HL-60/S4 treated with retinoic acid at 250 ng/mL for 4 days and 3 days (cell line): ENCODE measurements around the gene MS4A4E.
"Not testable (repeated sequence)": the region's sequence is repeated elsewhere in the genome, so short reads cannot be mapped to it uniquely, and the experiment has no call there.

Experiments
- in situ Hi-C: fragments of 300-500 bp; cut with MboI; formaldehyde crosslinking; loops from 2 replicates; pipeline ENCODE4 v1.7.0; 2022; ENCODE audit warnings: low sequenced_read_pairs

Gene MS4A4E

GRCh38 chr11:60242740-60243239 is at the start of gene MS4A4E:
Gene MS4A4E (minus strand): TSS chr11:60243137. CDS start chr11:60230055, 13,082 bp downstream.
- in situ Hi-C loops: no loop called here

GRCh38 chr11:60292145-60292544 is 49.2 kb upstream of the MS4A4E start:
- in situ Hi-C loops: no loop called here

DNA sequence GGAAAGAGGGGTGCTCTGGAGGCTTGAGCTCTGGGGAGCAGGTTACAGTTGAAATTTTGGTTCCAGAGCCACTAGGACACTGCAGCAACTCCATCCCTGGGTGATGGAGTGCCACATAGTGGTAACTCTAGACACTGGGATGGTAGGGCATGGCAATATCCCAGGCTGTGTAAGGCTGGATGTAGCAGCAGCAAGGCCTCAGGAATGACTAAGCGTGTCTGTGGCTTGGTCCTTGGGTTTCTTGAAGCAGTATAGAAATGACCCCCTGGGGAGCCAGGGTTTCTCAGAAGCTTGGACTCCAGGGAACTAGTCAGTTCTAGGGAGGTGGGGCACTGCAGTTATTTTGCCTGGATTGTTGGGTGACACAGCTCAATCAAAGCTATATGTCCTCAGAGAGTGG is 45.6 kb upstream of the MS4A4E start:
- in situ Hi-C loops: no loop called here

DNA sequence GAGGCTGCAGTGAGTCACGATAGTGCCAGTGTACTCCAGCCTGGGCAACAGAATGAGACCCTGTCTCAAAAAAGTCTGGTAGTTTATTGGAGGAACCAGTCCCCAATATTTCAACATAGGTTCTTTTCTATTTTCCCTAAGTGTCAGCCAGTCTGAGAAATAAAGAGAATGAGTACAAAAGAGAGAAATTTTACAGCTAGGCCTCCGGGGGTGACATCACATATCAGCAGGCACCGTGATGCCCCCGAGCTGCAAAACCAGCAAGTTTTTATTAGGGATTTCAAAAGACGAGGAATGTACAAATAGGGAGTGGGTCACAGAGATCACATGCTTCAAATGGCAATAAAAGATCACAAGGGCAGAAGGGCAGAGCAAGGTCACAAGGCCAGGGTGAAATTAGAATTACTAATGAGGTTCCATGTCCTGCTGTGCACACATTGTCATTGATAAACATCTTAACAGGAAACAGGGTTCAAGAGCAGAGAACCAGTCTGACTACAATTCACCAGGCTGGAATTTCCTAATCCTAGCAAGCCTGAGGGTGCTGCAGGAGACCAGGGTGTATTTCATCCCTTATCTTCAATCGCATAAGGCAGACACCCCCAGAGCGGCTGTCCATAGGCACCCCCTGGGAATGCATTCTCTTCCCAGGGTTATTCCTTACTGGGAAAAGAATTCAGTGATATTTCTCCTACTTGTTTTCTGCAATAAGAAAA is 42.6 kb upstream of the MS4A4E start:
- in situ Hi-C loops: not testable (repeated sequence)

DNA sequence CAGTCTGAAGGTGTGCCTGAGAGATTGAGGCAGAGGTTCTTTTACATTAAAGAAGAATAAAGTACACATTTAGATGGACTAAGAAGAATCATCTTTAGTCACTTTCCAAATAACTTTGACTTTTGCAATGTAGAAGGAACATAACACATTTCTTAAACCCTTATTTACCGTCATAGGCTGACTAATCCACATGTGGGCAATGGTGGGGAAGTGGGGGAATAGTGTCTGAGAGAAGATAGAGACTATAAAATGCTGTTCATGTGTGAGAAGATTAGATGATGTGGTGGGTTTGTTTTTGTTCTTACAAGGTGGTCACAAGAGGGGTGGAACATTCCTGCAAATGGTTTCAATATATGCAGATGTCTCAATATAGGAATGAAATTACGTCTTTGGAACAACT is 39.3 kb upstream of the MS4A4E start:
- in situ Hi-C loops: no loop called here

GRCh38 chr11:60281485-60281884 is 38.5 kb upstream of the MS4A4E start:
- in situ Hi-C loops: no loop called here

DNA sequence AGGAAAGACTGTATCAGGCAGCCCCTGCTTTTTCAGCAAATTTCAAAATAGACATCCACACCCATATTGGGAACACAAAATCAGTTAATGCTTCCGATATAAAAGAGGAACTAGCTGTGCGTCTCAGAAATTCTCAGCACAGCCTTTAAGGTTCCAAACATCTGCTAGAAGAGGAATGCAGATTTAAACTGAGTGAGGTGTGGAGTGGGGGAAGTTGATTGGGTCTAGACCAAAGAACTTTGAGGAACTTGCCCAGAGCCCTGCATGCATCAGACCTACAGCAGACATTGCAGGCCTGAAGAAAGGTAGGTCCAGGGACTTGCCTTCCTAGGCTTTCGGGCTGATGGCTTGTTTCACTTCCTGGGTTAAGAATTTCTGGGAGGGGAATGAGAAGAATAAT is 37.5 kb upstream of the MS4A4E start, which contains the start of gene MS4A4A:
Gene MS4A4A, plus strand, starts transcription at position 255 of the 400 bp plus-strand sequence. Its CDS starts 10 bp downstream, at position 265.
- in situ Hi-C loops: no loop called here

DNA sequence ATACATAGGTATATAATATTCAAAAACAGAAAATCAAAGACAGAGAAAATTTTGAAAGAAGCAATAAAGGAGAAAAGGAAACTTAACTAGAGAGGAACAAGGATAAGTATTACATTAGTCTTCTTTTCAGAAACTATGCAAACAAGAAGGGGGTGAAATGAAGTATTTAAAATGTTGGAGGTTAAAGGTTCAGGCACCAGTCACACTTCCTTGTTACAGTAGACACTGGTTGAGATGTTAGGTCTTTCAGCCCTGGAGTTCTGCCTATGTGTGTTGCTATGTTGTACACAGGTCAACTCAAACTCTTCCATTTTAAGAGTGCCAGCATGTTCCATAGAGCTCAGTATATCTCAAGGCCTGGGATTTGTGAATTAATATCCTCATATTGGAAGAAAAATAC is 31.5 kb upstream of the MS4A4E start:
- in situ Hi-C loops: loop anchor here (25.0 kb wide), 1 partner anchor 338 kb away; no protein-coding TSS in a partner anchor

DNA sequence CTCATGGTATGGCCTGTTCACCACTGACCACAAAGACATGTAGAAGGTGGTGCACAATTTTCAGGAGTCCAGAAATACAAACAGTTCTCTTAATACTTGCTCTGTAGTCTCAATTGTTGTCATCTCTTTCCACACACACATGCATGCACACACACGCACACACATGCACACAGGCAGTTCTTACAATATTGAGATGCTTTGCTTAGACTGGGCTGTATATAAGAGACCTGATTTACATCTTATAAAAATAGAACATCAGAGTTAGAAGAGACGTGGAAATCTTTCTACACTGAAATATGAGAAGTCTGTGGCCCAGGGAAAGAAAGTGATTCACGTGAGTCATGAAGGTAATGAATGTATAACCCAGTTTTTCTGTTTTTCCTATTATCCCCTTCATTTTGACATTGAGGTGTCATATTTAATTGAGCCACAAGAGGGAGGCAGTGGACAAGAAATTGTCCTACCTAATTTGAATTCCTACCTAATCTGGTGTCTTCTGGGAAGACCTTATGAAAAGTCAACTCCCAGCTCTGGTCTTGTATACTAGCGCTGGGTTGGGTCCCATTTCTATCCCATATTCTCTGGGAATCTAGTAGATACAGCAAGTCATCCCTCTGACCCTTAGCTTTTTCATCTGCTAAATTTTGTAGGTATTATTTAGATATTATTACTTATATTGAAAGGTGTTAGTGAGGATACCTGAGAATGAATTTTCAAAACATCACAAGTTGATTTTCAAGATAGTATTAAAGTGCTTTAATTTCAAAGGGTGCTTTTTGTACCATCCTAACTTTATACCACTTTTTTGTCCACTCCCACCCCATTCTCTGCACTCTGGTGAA is 22.7 kb upstream of the MS4A4E start:
- in situ Hi-C loops: loop anchor here (25.0 kb wide), 1 partner anchor 347 kb away; no protein-coding TSS in a partner anchor

GRCh38 chr11:60264644-60265043 is 21.7 kb upstream of the MS4A4E start:
- in situ Hi-C loops: loop anchor here (25.0 kb wide), 1 partner anchor 348 kb away; no protein-coding TSS in a partner anchor

DNA sequence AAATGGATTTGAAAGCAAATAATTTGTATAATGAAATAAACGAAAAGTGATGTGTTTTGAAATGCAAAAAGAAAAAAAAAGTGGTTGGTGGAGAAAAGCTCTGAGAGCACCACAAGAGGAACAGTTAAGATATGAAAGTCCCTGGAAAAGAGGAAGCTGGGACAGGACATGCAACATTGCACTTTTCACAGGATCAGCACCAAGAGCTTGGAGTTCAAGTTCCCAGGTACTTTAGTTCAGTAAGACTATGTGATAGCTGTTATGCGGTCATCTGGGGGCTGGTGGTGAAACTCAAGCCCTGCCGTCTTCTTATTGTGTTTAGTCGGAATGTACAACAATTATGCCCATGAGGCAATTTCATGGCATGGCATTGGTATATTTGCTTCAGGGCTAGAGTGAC is 20.5 kb upstream of the MS4A4E start:
- in situ Hi-C loops: loop anchor here (25.0 kb wide), 1 partner anchor 349 kb away; no protein-coding TSS in a partner anchor

DNA sequence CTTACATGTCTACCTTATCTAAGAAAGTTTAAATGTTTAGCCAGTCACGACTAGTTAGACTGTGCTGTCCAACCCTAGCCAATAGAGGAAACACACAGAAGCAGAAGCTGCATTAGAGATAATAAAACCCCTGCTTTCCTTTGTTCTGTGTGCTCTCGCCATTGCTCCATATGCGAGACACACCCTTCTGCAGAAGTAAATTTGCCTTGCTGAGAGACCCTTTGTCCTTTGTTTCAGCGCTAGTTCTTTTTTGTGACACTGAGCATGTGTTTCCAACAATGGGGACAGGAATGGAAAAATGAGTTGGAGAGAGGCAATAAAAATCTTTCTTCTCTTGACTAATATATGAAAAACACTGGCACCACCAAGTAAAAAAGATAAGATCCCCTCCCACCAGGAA is 18.1 kb upstream of the MS4A4E start:
- in situ Hi-C loops: loop anchor here (25.0 kb wide), 1 partner anchor 351 kb away; no protein-coding TSS in a partner anchor

GRCh38 chr11:60257956-60258722 is 15.2 kb upstream of the MS4A4E start:
- in situ Hi-C loops: loop anchor here (25.0 kb wide), 1 partner anchor 354 kb away; no protein-coding TSS in a partner anchor

- in situ Hi-C loops: loop anchor here (25.0 kb wide), 1 partner anchor 360 kb away; no protein-coding TSS in a partner anchor
Measured at GRCh38 chr11:60252213-60253108, 9.5 kb upstream of the MS4A4E start.

DNA sequence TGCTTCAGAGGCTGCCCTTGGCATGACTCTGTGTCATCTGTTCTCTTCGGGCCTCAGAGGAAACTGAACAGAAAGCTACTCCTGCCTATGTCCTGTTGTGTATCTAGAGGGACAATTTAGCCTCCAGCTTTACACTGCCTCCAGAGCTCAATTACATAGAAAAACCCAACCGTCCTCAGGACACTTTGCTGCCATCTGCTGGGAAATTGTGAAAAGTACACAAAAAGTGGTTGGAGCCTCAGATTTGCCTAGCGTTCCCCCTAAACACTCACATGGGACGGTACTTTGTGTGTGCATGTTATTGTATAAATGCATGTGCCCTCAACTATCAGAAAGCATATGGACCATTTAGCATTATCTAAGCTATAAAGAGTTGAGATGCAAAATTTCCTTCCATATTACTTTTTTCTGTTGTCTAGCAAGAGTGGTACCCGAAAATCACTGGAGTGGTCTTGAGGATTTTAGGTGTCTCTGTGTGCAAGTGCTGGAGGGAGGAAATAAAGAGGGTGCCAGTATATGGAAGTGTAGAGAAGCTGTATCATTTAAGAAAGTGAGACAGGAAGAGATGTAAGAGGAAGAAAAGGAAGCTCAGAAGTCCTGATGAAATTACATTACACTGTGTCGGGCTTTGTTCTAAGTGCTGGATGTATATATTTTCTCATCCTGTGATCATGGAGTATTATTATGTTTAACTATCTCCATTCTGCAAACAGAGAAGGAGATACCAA is 8.7 kb upstream of the MS4A4E start:
- in situ Hi-C loops: loop anchor here (25.0 kb wide), 1 partner anchor 361 kb away; no protein-coding TSS in a partner anchor

DNA sequence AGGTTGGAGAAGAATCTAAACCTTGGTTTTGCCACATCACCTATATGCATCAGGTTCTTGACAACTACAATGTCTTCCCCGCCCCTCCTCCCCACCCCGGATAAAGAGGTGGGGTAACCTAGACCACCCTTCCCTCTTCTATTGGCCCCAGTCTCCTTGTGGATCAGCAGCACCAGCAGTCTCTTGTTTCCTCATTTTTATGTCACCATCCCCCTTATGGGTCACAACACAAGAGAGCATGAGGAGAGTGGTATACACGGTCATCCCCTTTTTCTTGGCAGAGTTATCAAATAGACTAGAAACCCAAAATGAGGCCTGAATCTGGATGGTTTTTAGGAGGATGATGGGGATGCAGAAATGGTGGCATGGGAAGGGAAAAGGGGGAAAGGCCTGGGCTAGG is 1.2 kb downstream of the MS4A4E start:
- in situ Hi-C loops: no loop called here

- in situ Hi-C loops: no loop called here
Measured at GRCh38 chr11:60240662-60241061, 2.3 kb downstream of the MS4A4E start.

GRCh38 chr11:60235321-60235720 is 7.6 kb downstream of the MS4A4E start:
- in situ Hi-C loops: no loop called here

- in situ Hi-C loops: no loop called here
Measured at GRCh38 chr11:60230681-60231080, 12.3 kb downstream of the MS4A4E start.
